ENCODE results near the gene ENC1.

ENC1 gene

GRCh38 chr5:74617202-74617601, 23.3 kb downstream of the ENC1 start:
- in situ Hi-C loops (cut with MboI; ENCODE audit: low sequenced_read_pairs), result no loop called here

- in situ Hi-C loops (cut with MboI; ENCODE audit: low sequenced_read_pairs), result no loop called here
These were observed 24.0 kb downstream of the ENC1 start for GRCh38 chr5:74616236-74617146.

GRCh38 chr5:74613283-74613682, 27.2 kb downstream of the ENC1 start:
- in situ Hi-C loops (cut with MboI; ENCODE audit: low sequenced_read_pairs), result no loop called here

- in situ Hi-C loops (cut with MboI; ENCODE audit: low sequenced_read_pairs), result no loop called here
These were observed 28.5 kb downstream of the ENC1 start for GRCh38 chr5:74612045-74612444.

- in situ Hi-C loops (cut with MboI; ENCODE audit: low sequenced_read_pairs), result no loop called here
These were observed 31.6 kb downstream of the ENC1 start for GRCh38 chr5:74608736-74609601.

- in situ Hi-C loops (cut with MboI; ENCODE audit: low sequenced_read_pairs), result no loop called here
These were observed 34.8 kb downstream of the ENC1 start for GRCh38 chr5:74605759-74606158.

- in situ Hi-C loops (cut with MboI; ENCODE audit: low sequenced_read_pairs), result no loop called here
These were observed 37.2 kb downstream of the ENC1 start for GRCh38 chr5:74603376-74603775.

GRCh38 chr5:74599148-74599547, 41.4 kb downstream of the ENC1 start:
- in situ Hi-C loops (cut with MboI; ENCODE audit: low sequenced_read_pairs), result no loop called here

GRCh38 chr5:74598731-74599130, 41.8 kb downstream of the ENC1 start:
- in situ Hi-C loops (cut with MboI; ENCODE audit: low sequenced_read_pairs), result no loop called here

- in situ Hi-C loops (cut with MboI; ENCODE audit: low sequenced_read_pairs), result no loop called here
These were observed 43.6 kb downstream of the ENC1 start for GRCh38 chr5:74596927-74597326.

- in situ Hi-C loops (cut with MboI; ENCODE audit: low sequenced_read_pairs), result no loop called here
These were observed 45.2 kb downstream of the ENC1 start for GRCh38 chr5:74595143-74595925.

GRCh38 chr5:74594137-74595040, 46.1 kb downstream of the ENC1 start:
- in situ Hi-C loops (cut with MboI; ENCODE audit: low sequenced_read_pairs), result no loop called here

- in situ Hi-C loops (cut with MboI; ENCODE audit: low sequenced_read_pairs), result no loop called here
These were observed 51.1 kb downstream of the ENC1 start for GRCh38 chr5:74589204-74590056.

- in situ Hi-C loops (cut with MboI; ENCODE audit: low sequenced_read_pairs), result no loop called here
These were observed 52.1 kb downstream of the ENC1 start for GRCh38 chr5:74588415-74588814.

- in situ Hi-C loops (cut with MboI; ENCODE audit: low sequenced_read_pairs), result no loop called here
These were observed 52.6 kb downstream of the ENC1 start for GRCh38 chr5:74587890-74588289.

- in situ Hi-C loops (cut with MboI; ENCODE audit: low sequenced_read_pairs), result no loop called here
These were observed 53.2 kb downstream of the ENC1 start for GRCh38 chr5:74587300-74587699.

GRCh38 chr5:74586856-74587255, 53.7 kb downstream of the ENC1 start:
- in situ Hi-C loops (cut with MboI; ENCODE audit: low sequenced_read_pairs), result no loop called here

GRCh38 chr5:74582853-74583252, 57.7 kb downstream of the ENC1 start:
- in situ Hi-C loops (cut with MboI; ENCODE audit: low sequenced_read_pairs), result no loop called here

- in situ Hi-C loops (cut with MboI; ENCODE audit: low sequenced_read_pairs), result no loop called here
These were observed 58.6 kb downstream of the ENC1 start for GRCh38 chr5:74581988-74582365.

Data from HL-60/S4 treated with phorbol 12-myristate 13-acetate at 8.2 ng/mL for 4 days and 3 days (cell line).